ENCODE measurements around the gene RAP1GAP. TPM values are rescaled to one million over a fixed set of nuclear protein-coding genes. Genes with fewer than 3 reads are reported as not detected.
A peak's percentile ranks its signal among the peaks of the same experiment; 100 is the strongest.

The RAP1GAP gene
- total RNA-seq, 2 donors from 2014 or later: 10.5 to 16.4 TPM

GRCh38 chr1:21604208-21604957, 64.8 kb downstream of the RAP1GAP start:
- DNase-seq: no peak
- no peak for ATAC-seq
- intact Hi-C loops (cut with DNase I): no loop called here

- intact Hi-C loops (cut with DNase I): no loop called here
- no peak for ATAC-seq
- DNase-seq: no peak
Measured at GRCh38 chr1:21603177-21604138, 65.7 kb downstream of the RAP1GAP start.

- DNase-seq: no peak
- intact Hi-C loops (cut with DNase I): no loop called here
- ATAC-seq: no peak
Measured at GRCh38 chr1:21601278-21602048, 67.7 kb downstream of the RAP1GAP start.

GRCh38 chr1:21599402-21599801, 69.8 kb downstream of the RAP1GAP start:
- DNase-seq: no peak
- no peak for ATAC-seq
- intact Hi-C loops (cut with DNase I): loop anchor here in 1 of 2 donors (5.0 kb wide), 1 partner anchor 227 kb away; no protein-coding TSS in a partner anchor

GRCh38 chr1:21598904-21599303, 70.3 kb downstream of the RAP1GAP start:
- DNase-seq (no peak), ATAC-seq (no peak)
- intact Hi-C loops (cut with DNase I): loop anchor here in 1 of 2 donors (5.0 kb wide), 1 partner anchor 227 kb away; no protein-coding TSS in a partner anchor

GRCh38 chr1:21598417-21598816, 70.7 kb downstream of the RAP1GAP start:
- no peak for DNase-seq

GRCh38 chr1:21597753-21598152, 71.4 kb downstream of the RAP1GAP start:
- no peak for DNase-seq
- ATAC-seq: no peak
- intact Hi-C loops (cut with DNase I): loop anchor here in 1 of 2 donors (5.0 kb wide), 1 partner anchor 225 kb away; no protein-coding TSS in a partner anchor

More at GRCh38 chr1:21598417-21598816, 70.7 kb downstream of the RAP1GAP start:
- ATAC-seq: no peak
- intact Hi-C loops (cut with DNase I): loop anchor here in 1 of 2 donors (5.0 kb wide), 1 partner anchor 226 kb away; no protein-coding TSS in a partner anchor

- intact Hi-C loops (cut with DNase I): loop anchor here in 1 of 2 donors (5.0 kb wide), 1 partner anchor 224 kb away; no protein-coding TSS in a partner anchor
- DNase-seq (no peak), ATAC-seq (no peak)
Measured at GRCh38 chr1:21596628-21597027, 72.5 kb downstream of the RAP1GAP start.

GRCh38 chr1:21596174-21596573, 73.0 kb downstream of the RAP1GAP start:
- ATAC-seq (no peak), DNase-seq (no peak)
- intact Hi-C loops (cut with DNase I): loop anchor here in 1 of 2 donors (5.0 kb wide), 1 partner anchor 224 kb away; no protein-coding TSS in a partner anchor

GRCh38 chr1:21594935-21595897, 73.9 kb downstream of the RAP1GAP start:
- intact Hi-C loops (cut with DNase I): loop anchor here in 1 of 2 donors (5.0 kb wide), 1 partner anchor 223 kb away; no protein-coding TSS in a partner anchor
- DNase-seq (peak; percentile 77), ATAC-seq (peak in 1 of 2 donors; percentile 24)

GRCh38 chr1:21594501-21594900, 74.7 kb downstream of the RAP1GAP start:
- DNase-seq (no peak), ATAC-seq (no peak)
- intact Hi-C loops (cut with DNase I): no loop called here

GRCh38 chr1:21593231-21593630, 75.9 kb downstream of the RAP1GAP start:
- intact Hi-C loops (cut with DNase I): no loop called here
- ATAC-seq (no peak), DNase-seq (no peak)

- intact Hi-C loops (cut with DNase I): no loop called here
Measured at GRCh38 chr1:21592086-21592865, 76.9 kb downstream of the RAP1GAP start.

GRCh38 chr1:21590934-21591333, 78.2 kb downstream of the RAP1GAP start:
- ATAC-seq: no peak
- no peak for DNase-seq
- intact Hi-C loops (cut with DNase I): no loop called here

More at GRCh38 chr1:21592086-21592865, 76.9 kb downstream of the RAP1GAP start:
- ATAC-seq (no peak), DNase-seq (no peak)

- peak in 1 of 2 donors; percentile 15 for ATAC-seq
- DNase-seq: no peak
- intact Hi-C loops (cut with DNase I): no loop called here
Measured at GRCh38 chr1:21590126-21590880, 78.9 kb downstream of the RAP1GAP start.

GRCh38 chr1:21589618-21590017, 79.5 kb downstream of the RAP1GAP start:
- DNase-seq (no peak), ATAC-seq (no peak)
- intact Hi-C loops (cut with DNase I): no loop called here

All from left cardiac atrium (tissue), 4 donors.